Astrocyte (in vitro differentiated cells and primary cell): ENCODE data around the gene NR1H2.
A peak's percentile ranks its signal among the peaks of the same experiment; 100 is the strongest.

Experiments used
- EZH2 ChIP-seq: IDR thresholded peaks from 2 replicates; pipeline ENCODE4 v1.6.1; 2012; ENCODE audit warnings: mild to moderate bottlenecking, low read length, inconsistent platforms; ENCODE audit not compliant: insufficient read depth
- TF ChIP-seq, protein P1 (sequence below): IDR thresholded peaks from 2 replicates; pipeline ENCODE4 v1.5.1; 2011; ENCODE audit warnings: low read depth, mild to moderate bottlenecking, inconsistent platforms, low read length, moderate library complexity; ENCODE audit not compliant: insufficient read depth

GRCh38 chr19:50432221-50433028, 56.2 kb downstream of the NR1H2 start, which contains the start of gene MYBPC2:
- TF ChIP-seq, protein P1, sequence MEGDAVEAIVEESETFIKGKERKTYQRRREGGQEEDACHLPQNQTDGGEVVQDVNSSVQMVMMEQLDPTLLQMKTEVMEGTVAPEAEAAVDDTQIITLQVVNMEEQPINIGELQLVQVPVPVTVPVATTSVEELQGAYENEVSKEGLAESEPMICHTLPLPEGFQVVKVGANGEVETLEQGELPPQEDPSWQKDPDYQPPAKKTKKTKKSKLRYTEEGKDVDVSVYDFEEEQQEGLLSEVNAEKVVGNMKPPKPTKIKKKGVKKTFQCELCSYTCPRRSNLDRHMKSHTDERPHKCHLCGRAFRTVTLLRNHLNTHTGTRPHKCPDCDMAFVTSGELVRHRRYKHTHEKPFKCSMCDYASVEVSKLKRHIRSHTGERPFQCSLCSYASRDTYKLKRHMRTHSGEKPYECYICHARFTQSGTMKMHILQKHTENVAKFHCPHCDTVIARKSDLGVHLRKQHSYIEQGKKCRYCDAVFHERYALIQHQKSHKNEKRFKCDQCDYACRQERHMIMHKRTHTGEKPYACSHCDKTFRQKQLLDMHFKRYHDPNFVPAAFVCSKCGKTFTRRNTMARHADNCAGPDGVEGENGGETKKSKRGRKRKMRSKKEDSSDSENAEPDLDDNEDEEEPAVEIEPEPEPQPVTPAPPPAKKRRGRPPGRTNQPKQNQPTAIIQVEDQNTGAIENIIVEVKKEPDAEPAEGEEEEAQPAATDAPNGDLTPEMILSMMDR = no peak
- peak; percentile 49 for TF ChIP-seq EZH2
